Epithelial cell of proximal tubule (primary cell): ENCODE data around the gene BRF1. TPM values are rescaled to one million over a fixed set of nuclear protein-coding genes. Genes with fewer than 3 reads are reported as not detected.
"Not testable (repeated sequence)": the region's sequence is repeated elsewhere in the genome, so short reads cannot be mapped to it uniquely, and the experiment has no call there.

ENCODE experiments used
- DNase-seq: peaks from one replicate; pipeline ENCODE4 v3.0.0-alpha.2; 2011; ENCODE audit warnings: low read depth
- H3K4me3 ChIP-seq: 2 replicates; pipeline ENCODE4 v1.5.1; 2011; ENCODE audit warnings: low read depth, mild to moderate bottlenecking, low read length
- CTCF ChIP-seq: conservative IDR thresholded peaks from 2 replicates; pipeline ENCODE4 v1.5.1; 2012; ENCODE audit warnings: low read depth, mild to moderate bottlenecking, low read length
- total RNA-seq: library from RNA; depleted of rRNA; stranded (reverse); fragments of >200 nt; gene quantifications from 2 replicates; pipeline ENCODE4 v1.2.3, GENCODE V29; 2015

Gene BRF1
- total RNA-seq, 1 donor from 2014 or later = 23.8 TPM

GRCh38 chr14:105299654-105300541 lies 903 bp downstream of the BRF1 start:
- no peak for TF ChIP-seq CTCF
- peak overlapping the region; percentile 75 for H3K4me3 ChIP-seq
- DNase-seq = no peak

GRCh38 chr14:105297311-105297710 lies 3.5 kb downstream of the BRF1 start:
- not testable (repeated sequence) for DNase-seq

GRCh38 chr14:105294142-105294597 lies 6.6 kb downstream of the BRF1 start:
- no peak overlapping the region for H3K4me3 ChIP-seq
- TF ChIP-seq CTCF = no peak
- DNase-seq = no peak

More at GRCh38 chr14:105297311-105297710, 3.5 kb downstream of the BRF1 start:
- not testable (repeated sequence) for H3K4me3 ChIP-seq

- TF ChIP-seq CTCF = no peak
These were observed 7.7 kb downstream of the BRF1 start for GRCh38 chr14:105292826-105293711.

GRCh38 chr14:105290621-105291346 lies 10.0 kb downstream of the BRF1 start:
- TF ChIP-seq CTCF = peak; percentile 26
- DNase-seq = no peak
- no peak overlapping the region for H3K4me3 ChIP-seq

More at GRCh38 chr14:105292826-105293711, 7.7 kb downstream of the BRF1 start:
- H3K4me3 ChIP-seq = no peak overlapping the region
- DNase-seq = no peak

GRCh38 chr14:105288936-105289335 lies 11.9 kb downstream of the BRF1 start:
- H3K4me3 ChIP-seq, DNase-seq: not testable (repeated sequence)

- H3K4me3 ChIP-seq = no peak overlapping the region
- no peak for DNase-seq
- no peak for TF ChIP-seq CTCF
These were observed 13.3 kb downstream of the BRF1 start for GRCh38 chr14:105287249-105288102.
